ENCODE results near the gene TMEM163.
"Not testable (repeated sequence)": the region's sequence is repeated elsewhere in the genome, so short reads cannot be mapped to it uniquely, and the experiment has no call there.

The TMEM163 gene

DNA sequence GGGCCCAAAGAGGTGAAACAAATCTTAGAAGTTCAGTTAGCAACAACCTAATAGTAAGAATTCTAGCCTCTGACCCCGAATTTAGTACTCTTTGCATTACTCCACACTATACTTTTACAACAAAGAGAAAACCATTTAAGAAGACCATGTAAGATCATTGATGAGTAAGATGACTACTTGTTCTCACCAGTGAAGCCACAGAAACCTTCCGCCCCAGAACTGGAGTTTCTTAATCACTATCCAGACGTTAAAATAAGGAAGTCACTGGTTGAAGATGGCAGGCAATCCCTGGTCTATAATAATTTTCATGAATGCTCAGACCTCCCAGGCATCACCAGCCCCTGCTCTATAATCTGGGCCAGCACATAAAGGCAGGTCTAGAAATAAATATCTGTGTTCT, 95.0 kb downstream of the TMEM163 start:
- H3K27ac ChIP-seq (ENCODE audit: low read depth, low read length) = no peak overlapping the region
- no peaks in the 10 kb centered on the region for H3K27me3 ChIP-seq (ENCODE audit: control insufficient read depth in 1 of 2, insufficient read depth in 2 of 2, low read length in 2 of 2)
- no peaks in the 10 kb centered on the region for H3K4me1 ChIP-seq (ENCODE audit: control insufficient read depth in 1 of 2, insufficient read depth in 2 of 2, low read length in 2 of 2)
- peaks cover 4 to 7% of the 10 kb centered on the region in 2 donors for H3K9me3 ChIP-seq (ENCODE audit: control insufficient read depth in 1 of 2, low read length in 2 of 2)
- H3K36me3 ChIP-seq (ENCODE audit: control insufficient read depth in 1 of 2, insufficient read depth in 2 of 2, low read length in 2 of 2) = no peaks in the 10 kb centered on the region
- no peak overlapping the region for H3K4me3 ChIP-seq (ENCODE audit: low read depth in 1 of 2, low read length in 2 of 2)
- no peak overlapping the region for H3K9ac ChIP-seq (ENCODE audit: low read depth in 1 of 2, low read length in 2 of 2)

DNA sequence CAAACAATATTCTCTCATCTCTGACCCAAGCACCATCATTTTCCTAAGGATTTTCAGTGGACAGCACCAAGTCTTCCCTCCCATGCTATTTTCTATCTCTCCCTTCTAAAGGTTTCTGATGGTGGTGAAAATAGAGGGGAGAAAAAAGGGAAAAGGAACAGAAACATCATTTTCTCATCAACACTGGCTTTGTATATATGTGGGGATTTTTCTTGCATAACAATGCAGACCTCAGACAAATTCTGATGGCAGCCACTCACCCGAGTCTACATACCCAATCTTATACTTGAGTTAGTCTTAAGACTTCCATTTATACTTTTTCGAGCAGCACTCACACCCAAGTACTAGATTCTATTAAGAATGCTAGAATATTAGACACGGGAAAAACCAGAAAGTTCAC, 95.8 kb downstream of the TMEM163 start:
- no peaks in the 10 kb centered on the region for H3K27me3 ChIP-seq (ENCODE audit: control insufficient read depth in 1 of 2, insufficient read depth in 2 of 2, low read length in 2 of 2)
- H3K4me1 ChIP-seq (ENCODE audit: control insufficient read depth in 1 of 2, insufficient read depth in 2 of 2, low read length in 2 of 2) = no peaks in the 10 kb centered on the region
- no peaks in the 10 kb centered on the region for H3K36me3 ChIP-seq (ENCODE audit: control insufficient read depth in 1 of 2, insufficient read depth in 2 of 2, low read length in 2 of 2)
- H3K27ac ChIP-seq (ENCODE audit: low read depth, low read length) = no peak overlapping the region
- no peak overlapping the region for H3K9ac ChIP-seq (ENCODE audit: low read depth in 1 of 2, low read length in 2 of 2)
- H3K4me3 ChIP-seq (ENCODE audit: low read depth in 1 of 2, low read length in 2 of 2) = no peak overlapping the region
- H3K9me3 ChIP-seq (ENCODE audit: control insufficient read depth in 1 of 2, low read length in 2 of 2) = peaks cover 4 to 7% of the 10 kb centered on the region in 2 donors

DNA sequence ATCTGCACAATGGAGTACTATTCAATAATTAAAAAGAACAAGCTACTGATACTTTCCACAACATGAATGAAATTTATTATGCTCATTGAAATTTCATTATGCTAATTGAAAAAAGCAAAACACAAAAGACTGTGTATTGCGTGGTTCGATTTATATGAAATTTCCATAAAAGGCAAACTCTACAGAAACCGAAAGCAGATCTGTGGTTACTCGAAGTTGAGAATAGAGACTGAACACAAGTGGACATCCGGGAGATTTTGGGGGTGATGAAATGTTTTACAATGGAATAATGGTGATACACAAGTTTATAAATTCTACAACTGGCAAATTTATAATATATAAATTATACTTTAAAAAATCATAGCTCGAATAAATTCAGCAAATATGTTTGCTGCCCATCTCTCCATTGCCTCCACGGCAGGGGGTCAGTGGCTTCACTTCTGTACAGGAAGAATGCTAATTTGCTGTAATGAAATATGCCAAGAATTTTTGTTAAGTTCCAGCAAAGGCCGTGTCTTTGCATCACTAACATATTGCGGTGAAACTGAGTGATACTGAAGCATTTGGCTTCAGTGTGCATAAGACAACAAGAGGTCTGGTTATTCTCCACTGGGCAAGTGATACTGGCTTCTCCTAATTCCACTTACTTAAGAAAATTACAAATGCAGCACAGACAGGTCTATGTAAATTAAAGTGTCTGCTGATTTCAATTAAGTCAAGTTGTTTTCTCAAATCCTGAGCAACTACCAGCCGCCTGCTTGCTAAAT, 96.7 kb downstream of the TMEM163 start:
- H3K4me3 ChIP-seq (ENCODE audit: low read depth in 1 of 2, low read length in 2 of 2) = no peak overlapping the region
- no peak overlapping the region for H3K27ac ChIP-seq (ENCODE audit: low read depth, low read length)
- H3K27me3 ChIP-seq (ENCODE audit: control insufficient read depth in 1 of 2, insufficient read depth in 2 of 2, low read length in 2 of 2) = no peaks in the 10 kb centered on the region
- no peaks in the 10 kb centered on the region for H3K4me1 ChIP-seq (ENCODE audit: control insufficient read depth in 1 of 2, insufficient read depth in 2 of 2, low read length in 2 of 2)
- H3K9ac ChIP-seq (ENCODE audit: low read depth in 1 of 2, low read length in 2 of 2) = no peak overlapping the region
- H3K36me3 ChIP-seq (ENCODE audit: control insufficient read depth in 1 of 2, insufficient read depth in 2 of 2, low read length in 2 of 2) = no peaks in the 10 kb centered on the region
- H3K9me3 ChIP-seq (ENCODE audit: control insufficient read depth in 1 of 2, low read length in 2 of 2) = peaks cover 4 to 7% of the 10 kb centered on the region in 2 donors

DNA sequence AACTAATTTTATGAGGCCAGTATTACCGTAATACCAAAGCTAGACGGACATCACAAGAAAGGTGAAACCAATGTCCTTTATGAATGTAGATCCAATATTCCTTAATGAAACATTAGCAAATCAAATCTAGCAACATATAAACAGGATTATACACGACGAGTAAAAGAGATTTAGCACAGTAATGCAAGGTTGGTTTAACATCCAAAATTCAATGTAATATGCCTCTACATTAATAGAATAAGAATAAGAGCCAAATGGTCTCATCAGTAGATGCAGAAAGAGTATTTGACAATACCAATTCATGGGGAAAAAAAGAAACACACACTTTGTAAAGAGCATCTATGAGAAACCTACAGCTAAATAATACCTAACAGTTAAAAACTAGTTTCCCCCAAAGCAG, 99.5 kb downstream of the TMEM163 start:
- no peaks in the 10 kb centered on the region for H3K4me1 ChIP-seq (ENCODE audit: control insufficient read depth in 1 of 2, insufficient read depth in 2 of 2, low read length in 2 of 2)
- H3K9me3 ChIP-seq (ENCODE audit: control insufficient read depth in 1 of 2, low read length in 2 of 2) = peaks cover 4 to 7% of the 10 kb centered on the region in 2 donors
- H3K27me3 ChIP-seq (ENCODE audit: control insufficient read depth in 1 of 2, insufficient read depth in 2 of 2, low read length in 2 of 2) = no peaks in the 10 kb centered on the region
- H3K27ac ChIP-seq (ENCODE audit: low read depth, low read length) = no peak overlapping the region
- H3K36me3 ChIP-seq (ENCODE audit: control insufficient read depth in 1 of 2, insufficient read depth in 2 of 2, low read length in 2 of 2) = no peaks in the 10 kb centered on the region
- H3K9ac ChIP-seq (ENCODE audit: low read depth in 1 of 2, low read length in 2 of 2) = no peak overlapping the region
- H3K4me3 ChIP-seq (ENCODE audit: low read depth in 1 of 2, low read length in 2 of 2) = no peak overlapping the region

DNA sequence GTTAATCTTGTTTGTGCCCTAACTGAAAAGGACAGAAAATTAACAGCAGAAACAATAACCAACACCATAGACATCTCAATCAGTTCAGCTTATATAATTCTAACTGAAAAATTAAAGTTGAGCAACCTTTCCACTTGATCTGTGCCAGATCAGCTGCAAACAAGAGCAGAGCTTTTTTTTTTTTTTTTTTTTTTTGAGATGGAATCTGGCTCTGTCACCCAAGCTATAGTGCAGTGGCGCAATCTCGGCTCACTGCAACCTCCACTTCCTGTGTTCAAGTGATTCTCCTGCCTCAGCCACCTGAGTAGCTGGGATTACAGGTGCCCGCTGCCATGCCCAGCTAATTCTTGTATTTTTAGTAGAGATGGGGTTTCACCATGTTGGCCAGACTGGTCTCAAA, 103.3 kb downstream of the TMEM163 start:
- not testable (repeated sequence) for H3K4me1 ChIP-seq (ENCODE audit: control insufficient read depth in 1 of 2, insufficient read depth in 2 of 2, low read length in 2 of 2); H3K27me3 ChIP-seq (ENCODE audit: control insufficient read depth in 1 of 2, insufficient read depth in 2 of 2, low read length in 2 of 2); H3K9ac ChIP-seq (ENCODE audit: low read depth in 1 of 2, low read length in 2 of 2); H3K36me3 ChIP-seq (ENCODE audit: control insufficient read depth in 1 of 2, insufficient read depth in 2 of 2, low read length in 2 of 2); H3K27ac ChIP-seq (ENCODE audit: low read depth, low read length); H3K4me3 ChIP-seq (ENCODE audit: low read depth in 1 of 2, low read length in 2 of 2)
- peaks cover 6 to 11% of the 10 kb centered on the region in 2 donors for H3K9me3 ChIP-seq (ENCODE audit: control insufficient read depth in 1 of 2, low read length in 2 of 2)

DNA sequence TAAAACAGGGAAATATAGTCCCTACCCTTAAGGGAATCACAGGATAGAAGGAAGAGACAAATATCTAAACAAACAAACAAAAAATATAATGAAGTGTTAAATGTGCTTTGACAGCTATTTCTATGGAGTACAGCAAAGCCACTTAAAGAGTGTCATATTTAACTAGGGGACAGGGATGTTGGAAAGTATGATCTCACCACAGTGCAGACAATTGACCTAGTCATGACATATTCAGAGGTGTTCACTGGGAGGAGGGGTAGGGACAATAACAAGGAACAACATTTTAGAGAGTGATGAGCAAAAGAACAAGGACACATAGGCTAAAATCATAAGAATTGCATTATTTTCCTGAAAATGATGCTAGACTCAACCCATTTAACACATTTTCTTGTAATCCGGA, 107.5 kb downstream of the TMEM163 start:
- no peaks in the 10 kb centered on the region for H3K4me1 ChIP-seq (ENCODE audit: control insufficient read depth in 1 of 2, insufficient read depth in 2 of 2, low read length in 2 of 2)
- H3K9ac ChIP-seq (ENCODE audit: low read depth in 1 of 2, low read length in 2 of 2) = no peak overlapping the region
- H3K36me3 ChIP-seq (ENCODE audit: control insufficient read depth in 1 of 2, insufficient read depth in 2 of 2, low read length in 2 of 2) = no peaks in the 10 kb centered on the region
- no peaks in the 10 kb centered on the region for H3K27me3 ChIP-seq (ENCODE audit: control insufficient read depth in 1 of 2, insufficient read depth in 2 of 2, low read length in 2 of 2)
- H3K27ac ChIP-seq (ENCODE audit: low read depth, low read length) = no peak overlapping the region
- H3K4me3 ChIP-seq (ENCODE audit: low read depth in 1 of 2, low read length in 2 of 2) = no peak overlapping the region
- peaks cover 2 to 4% of the 10 kb centered on the region in 2 donors for H3K9me3 ChIP-seq (ENCODE audit: control insufficient read depth in 1 of 2, low read length in 2 of 2)

DNA sequence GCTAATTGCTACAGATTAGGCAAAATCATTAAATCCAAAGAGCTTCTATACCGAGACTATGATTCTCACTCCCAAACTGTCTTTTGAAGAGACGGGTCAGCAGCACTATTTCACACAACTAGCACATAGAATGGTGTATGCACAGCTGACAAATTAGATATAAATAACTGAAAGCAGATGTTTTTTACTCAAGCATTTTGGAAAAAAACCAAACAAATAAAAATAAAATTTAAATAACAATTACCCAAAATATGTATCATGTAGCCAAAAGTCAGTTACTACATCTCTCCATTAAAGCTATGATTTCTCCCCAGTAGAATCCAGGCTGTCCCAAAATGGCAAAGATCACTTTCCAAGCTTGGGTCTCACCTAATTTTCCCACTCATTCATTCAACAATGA, 107.9 kb downstream of the TMEM163 start:
- no peaks in the 10 kb centered on the region for H3K27me3 ChIP-seq (ENCODE audit: control insufficient read depth in 1 of 2, insufficient read depth in 2 of 2, low read length in 2 of 2)

DNA sequence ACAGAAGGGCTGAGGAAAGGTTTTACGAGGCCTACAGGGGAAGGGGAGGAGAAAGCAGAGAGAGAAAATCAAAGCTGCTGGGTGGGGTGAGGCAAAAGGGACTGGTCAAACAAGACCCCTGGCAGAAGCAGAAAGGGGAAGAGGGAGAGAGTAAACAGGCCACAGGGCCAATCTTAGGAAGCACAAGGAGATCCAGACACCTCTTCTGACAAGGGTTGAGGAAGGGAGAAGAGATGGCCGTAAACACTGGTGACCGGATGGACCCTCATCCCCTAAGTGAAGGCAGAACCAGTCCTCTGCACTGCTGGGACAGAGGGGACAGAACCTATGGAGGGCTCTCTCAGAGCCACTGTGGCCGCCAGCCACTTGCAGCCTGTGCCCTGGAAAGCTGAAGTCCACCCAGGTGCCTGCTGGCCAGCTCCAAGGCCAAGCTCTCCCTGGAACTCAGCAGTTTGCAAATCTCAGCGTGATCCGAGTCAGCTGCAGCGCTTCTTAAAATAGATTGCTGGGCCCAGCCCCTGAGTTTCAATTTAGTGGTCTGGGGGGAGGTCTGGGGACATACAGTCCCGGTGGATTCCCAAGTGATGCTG, 108.8 kb downstream of the TMEM163 start:
- Histone ChIP-seq H3K4me3 (ENCODE audit: low read depth in 1 of 2, low read length in 2 of 2) (no peak overlapping the region), H3K9me3 (ENCODE audit: control insufficient read depth in 1 of 2, low read length in 2 of 2) (peaks cover 2 to 4% of the 10 kb centered on the region in 2 donors), H3K9ac (ENCODE audit: low read depth in 1 of 2, low read length in 2 of 2) (no peak overlapping the region), H3K4me1 (ENCODE audit: control insufficient read depth in 1 of 2, insufficient read depth in 2 of 2, low read length in 2 of 2) (no peaks in the 10 kb centered on the region), H3K27me3 (ENCODE audit: control insufficient read depth in 1 of 2, insufficient read depth in 2 of 2, low read length in 2 of 2) (no peaks in the 10 kb centered on the region), H3K27ac (ENCODE audit: low read depth, low read length) (no peak overlapping the region), H3K36me3 (ENCODE audit: control insufficient read depth in 1 of 2, insufficient read depth in 2 of 2, low read length in 2 of 2) (no peaks in the 10 kb centered on the region)

More for the DNA sequence above, 107.9 kb downstream of the TMEM163 start:
- H3K9ac ChIP-seq (ENCODE audit: low read depth in 1 of 2, low read length in 2 of 2) = no peak overlapping the region
- no peak overlapping the region for H3K27ac ChIP-seq (ENCODE audit: low read depth, low read length)
- H3K4me3 ChIP-seq (ENCODE audit: low read depth in 1 of 2, low read length in 2 of 2) = no peak overlapping the region
- no peaks in the 10 kb centered on the region for H3K4me1 ChIP-seq (ENCODE audit: control insufficient read depth in 1 of 2, insufficient read depth in 2 of 2, low read length in 2 of 2)
- H3K36me3 ChIP-seq (ENCODE audit: control insufficient read depth in 1 of 2, insufficient read depth in 2 of 2, low read length in 2 of 2) = no peaks in the 10 kb centered on the region
- peaks cover 2 to 4% of the 10 kb centered on the region in 2 donors for H3K9me3 ChIP-seq (ENCODE audit: control insufficient read depth in 1 of 2, low read length in 2 of 2)

DNA sequence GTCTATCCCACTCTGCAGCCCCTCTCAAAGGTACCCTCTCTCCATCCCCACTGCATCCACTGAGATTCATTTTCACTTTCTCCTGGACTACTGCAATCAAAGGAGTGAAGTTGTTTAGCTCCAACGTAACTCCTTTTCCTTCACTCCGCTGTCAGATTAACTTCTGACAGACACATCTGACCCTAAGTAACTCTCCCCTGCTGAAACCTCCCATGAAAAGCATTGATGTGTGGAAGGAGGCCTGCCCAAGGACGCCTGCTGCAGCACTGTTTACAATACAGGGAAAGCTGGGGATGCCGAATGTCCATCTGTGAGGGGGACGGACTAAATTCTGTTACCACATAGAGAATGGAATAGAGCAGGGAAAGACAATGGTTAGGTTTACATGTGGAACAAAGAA, 114.8 kb downstream of the TMEM163 start:
- H3K36me3 ChIP-seq (ENCODE audit: control insufficient read depth in 1 of 2, insufficient read depth in 2 of 2, low read length in 2 of 2) = no peaks in the 10 kb centered on the region
- H3K9me3 ChIP-seq (ENCODE audit: control insufficient read depth in 1 of 2, low read length in 2 of 2) = peaks cover 0 to 4% of the 10 kb centered on the region in 2 donors
- peaks cover 0 to 2% of the 10 kb centered on the region in 2 donors for H3K27me3 ChIP-seq (ENCODE audit: control insufficient read depth in 1 of 2, insufficient read depth in 2 of 2, low read length in 2 of 2)
- H3K4me1 ChIP-seq (ENCODE audit: control insufficient read depth in 1 of 2, insufficient read depth in 2 of 2, low read length in 2 of 2) = no peaks in the 10 kb centered on the region
- no peak overlapping the region for H3K4me3 ChIP-seq (ENCODE audit: low read depth in 1 of 2, low read length in 2 of 2)
- H3K27ac ChIP-seq (ENCODE audit: low read depth, low read length) = no peak overlapping the region
- H3K9ac ChIP-seq (ENCODE audit: low read depth in 1 of 2, low read length in 2 of 2) = no peak overlapping the region

DNA sequence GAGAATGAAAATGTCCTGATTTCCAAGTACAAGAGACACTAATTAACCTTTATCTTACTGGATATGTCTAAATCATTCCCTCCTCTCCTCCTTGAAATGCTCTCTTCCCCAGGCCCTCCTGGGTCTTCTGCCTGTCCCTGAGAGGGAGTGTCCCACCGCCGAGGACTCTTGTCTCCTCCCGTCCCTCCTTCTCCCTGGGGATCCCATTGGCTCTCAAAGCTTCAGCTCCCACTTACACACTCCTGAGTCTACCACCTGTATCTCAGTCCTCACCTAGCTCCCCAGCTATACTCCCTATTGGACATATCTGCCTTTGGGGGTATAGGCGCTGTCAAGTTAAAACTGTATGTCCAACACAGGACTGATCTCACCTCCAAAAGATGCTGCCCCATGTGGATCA, 116.1 kb downstream of the TMEM163 start:
- Histone ChIP-seq H3K9ac (ENCODE audit: low read depth in 1 of 2, low read length in 2 of 2) (no peak overlapping the region), H3K27ac (ENCODE audit: low read depth, low read length) (no peak overlapping the region), H3K9me3 (ENCODE audit: control insufficient read depth in 1 of 2, low read length in 2 of 2) (peaks cover 0 to 4% of the 10 kb centered on the region in 2 donors), H3K27me3 (ENCODE audit: control insufficient read depth in 1 of 2, insufficient read depth in 2 of 2, low read length in 2 of 2) (peaks cover 0 to 2% of the 10 kb centered on the region in 2 donors), H3K4me3 (ENCODE audit: low read depth in 1 of 2, low read length in 2 of 2) (no peak overlapping the region), H3K4me1 (ENCODE audit: control insufficient read depth in 1 of 2, insufficient read depth in 2 of 2, low read length in 2 of 2) (no peaks in the 10 kb centered on the region), H3K36me3 (ENCODE audit: control insufficient read depth in 1 of 2, insufficient read depth in 2 of 2, low read length in 2 of 2) (no peaks in the 10 kb centered on the region)
